8988T (cell line): Measurements from ENCODE around the gene DDX50.
"Not testable (repeated sequence)": the region's sequence is repeated elsewhere in the genome, so short reads cannot be mapped to it uniquely, and the experiment has no call there.

Experiments
- DNase-seq: peaks from one replicate; pipeline ENCODE4 v3.0.0; 2011

DDX50 gene

GRCh38 chr10:68901105-68901927, at the start of gene DDX50:
Gene DDX50 (plus strand): TSS chr10:68901315. CDS start chr10:68901385, 70 bp downstream.
- DNase-seq: peak; percentile 41

- no peak for DNase-seq
Observed at GRCh38 chr10:68856352-68856751, 44.8 kb upstream of the DDX50 start.

GRCh38 chr10:68857005-68857404, 44.1 kb upstream of the DDX50 start:
- no peak for DNase-seq

- DNase-seq: no peak
Observed at GRCh38 chr10:68861253-68861652, 39.9 kb upstream of the DDX50 start.

- no peak for DNase-seq
Observed at GRCh38 chr10:68864611-68865010, 36.5 kb upstream of the DDX50 start.

- not testable (repeated sequence) for DNase-seq
Observed at GRCh38 chr10:68868173-68868572, 32.9 kb upstream of the DDX50 start.

- DNase-seq: no peak
Observed at GRCh38 chr10:68869623-68870022, 31.5 kb upstream of the DDX50 start.

- no peak for DNase-seq
Observed at GRCh38 chr10:68870061-68870460, 31.1 kb upstream of the DDX50 start.

GRCh38 chr10:68870545-68871104, 30.5 kb upstream of the DDX50 start:
- no peak for DNase-seq

- no peak for DNase-seq
Observed at GRCh38 chr10:68871105-68871711, 29.9 kb upstream of the DDX50 start.

- no peak for DNase-seq
Observed at GRCh38 chr10:68871731-68872342, 29.3 kb upstream of the DDX50 start.

- DNase-seq: no peak
Observed at GRCh38 chr10:68876246-68877138, 24.6 kb upstream of the DDX50 start.

- DNase-seq: no peak
Observed at GRCh38 chr10:68877482-68878110, 23.5 kb upstream of the DDX50 start.

- no peak for DNase-seq
Observed at GRCh38 chr10:68878496-68878895, 22.6 kb upstream of the DDX50 start.

- DNase-seq: no peak
Observed at GRCh38 chr10:68879628-68880027, 21.5 kb upstream of the DDX50 start.

- no peak for DNase-seq
Observed at GRCh38 chr10:68880181-68880580, 20.9 kb upstream of the DDX50 start.

- DNase-seq: no peak
Observed at GRCh38 chr10:68895041-68895440, 6.1 kb upstream of the DDX50 start.

- DNase-seq: peak; percentile 43
Observed at GRCh38 chr10:68897336-68897741, 3.8 kb upstream of the DDX50 start.

GRCh38 chr10:68899186-68899745, 1.8 kb upstream of the DDX50 start:
- no peak for DNase-seq

- DNase-seq: no peak
Observed at GRCh38 chr10:68900427-68901104, 549 bp upstream of the DDX50 start.

GRCh38 chr10:68902382-68902781, 1.3 kb downstream of the DDX50 start:
- no peak for DNase-seq
